ENCODE data around the gene PLXNA4.

Gene PLXNA4

GRCh38 chr7:132437730-132438129 is 138.5 kb downstream of the PLXNA4 start:
- no peak for TF ChIP-seq CTCF (IDR thresholded peaks at IDR 0.05; ENCODE audit: low read depth, low read length)
- no peak for DNase-seq (ENCODE audit: low read depth, low spot score)
- in situ Hi-C loops (cut with HindIII; ENCODE audit: low sequenced_read_pairs) = no loop called here
- H3K4me3 ChIP-seq (ENCODE audit: low read depth, low read length) = no peak overlapping the region

GRCh38 chr7:132436121-132436520 is 140.1 kb downstream of the PLXNA4 start:
- in situ Hi-C loops (cut with HindIII; ENCODE audit: low sequenced_read_pairs) = no loop called here
- no peak overlapping the region for H3K4me3 ChIP-seq (ENCODE audit: low read depth, low read length)
- no peak for DNase-seq (ENCODE audit: low read depth, low spot score)
- TF ChIP-seq CTCF (IDR thresholded peaks at IDR 0.05; ENCODE audit: low read depth, low read length) = no peak

- peak; percentile 16 for DNase-seq (ENCODE audit: low read depth, low spot score)
Measured at GRCh38 chr7:132435016-132435990, 141.0 kb downstream of the PLXNA4 start.

GRCh38 chr7:132434041-132434440 is 142.2 kb downstream of the PLXNA4 start:
- in situ Hi-C loops (cut with HindIII; ENCODE audit: low sequenced_read_pairs) = no loop called here
- no peak overlapping the region for H3K4me3 ChIP-seq (ENCODE audit: low read depth, low read length)
- no peak for DNase-seq (ENCODE audit: low read depth, low spot score)
- no peak for TF ChIP-seq CTCF (IDR thresholded peaks at IDR 0.05; ENCODE audit: low read depth, low read length)

More at GRCh38 chr7:132435016-132435990, 141.0 kb downstream of the PLXNA4 start:
- TF ChIP-seq CTCF (IDR thresholded peaks at IDR 0.05; ENCODE audit: low read depth, low read length) = no peak
- no peak overlapping the region for H3K4me3 ChIP-seq (ENCODE audit: low read depth, low read length)
- in situ Hi-C loops (cut with HindIII; ENCODE audit: low sequenced_read_pairs) = no loop called here

GRCh38 chr7:132433301-132433700 is 143.0 kb downstream of the PLXNA4 start:
- in situ Hi-C loops (cut with HindIII; ENCODE audit: low sequenced_read_pairs) = no loop called here
- no peak overlapping the region for H3K4me3 ChIP-seq (ENCODE audit: low read depth, low read length)
- TF ChIP-seq CTCF (IDR thresholded peaks at IDR 0.05; ENCODE audit: low read depth, low read length) = no peak
- DNase-seq (ENCODE audit: low read depth, low spot score) = no peak

GRCh38 chr7:132430861-132431822 is 145.1 kb downstream of the PLXNA4 start:
- no peak overlapping the region for H3K4me3 ChIP-seq (ENCODE audit: low read depth, low read length)
- peak; percentile 97 for DNase-seq (ENCODE audit: low read depth, low spot score)
- in situ Hi-C loops (cut with HindIII; ENCODE audit: low sequenced_read_pairs) = no loop called here
- no peak for TF ChIP-seq CTCF (IDR thresholded peaks at IDR 0.05; ENCODE audit: low read depth, low read length)

Data from astrocyte of the spinal cord (primary cell).